Nephron (organoid): ENCODE measurements around the gene DNAJC4.

ENCODE experiments used
- H3K27ac Mint-ChIP-seq, 3 experiments: 2 replicates each; pipeline ENCODE4 v1.8.0; 2020; ENCODE audit warnings: mixed read lengths in 3 of 3, mild to moderate bottlenecking in 2 of 3, moderate library complexity in 1 of 3
- H3K27me3 Mint-ChIP-seq: 2 replicates; pipeline ENCODE4 v1.8.0; 2021; ENCODE audit warnings: low read depth, mild to moderate bottlenecking, moderate library complexity, mixed read lengths
- H3K36me3 Mint-ChIP-seq: 2 replicates; pipeline ENCODE4 v1.8.0; 2020; ENCODE audit warnings: low read depth, mixed read lengths
- H3K4me1 Mint-ChIP-seq: 2 replicates; pipeline ENCODE4 v1.8.0; 2020; ENCODE audit warnings: mixed read lengths
- H3K4me3 Mint-ChIP-seq, 3 experiments: 2 replicates each; pipeline ENCODE4 v1.8.0; 2020; ENCODE audit warnings: mild to moderate bottlenecking in 3 of 3, mixed read lengths in 3 of 3, moderate library complexity in 2 of 3
- H3K9me3 Mint-ChIP-seq: 2 replicates; pipeline ENCODE4 v1.8.0; 2020; ENCODE audit warnings: mixed read lengths
- TF ChIP-seq, protein P1 (sequence below), 3 experiments: fragments of 200-600 bp; sonication (generic); IDR thresholded peaks; one replicate each; pipeline ENCODE4 v1.5.0; 2021; ENCODE audit warnings: antibody characterized with exemption in 3 of 3; ENCODE audit not compliant: unreplicated experiment in 3 of 3

Gene DNAJC4

DNA sequence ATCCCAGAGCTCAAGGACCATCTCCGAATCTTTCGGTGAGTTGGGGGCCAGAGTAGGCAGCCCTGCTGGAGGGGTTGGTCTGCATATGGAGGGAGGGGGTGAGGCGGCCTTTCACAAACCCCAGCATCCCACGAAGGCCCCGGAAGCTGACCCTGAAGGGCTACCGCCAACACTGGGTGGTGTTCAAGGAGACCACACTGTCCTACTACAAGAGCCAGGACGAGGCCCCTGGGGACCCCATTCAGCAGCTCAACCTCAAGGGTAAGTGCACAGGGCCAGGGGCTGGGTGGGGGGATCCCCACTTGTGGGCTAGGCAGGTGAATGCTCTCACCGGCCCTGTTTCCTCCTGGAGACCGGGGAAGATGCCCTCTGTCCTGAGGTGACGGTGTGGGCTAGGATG, 10.6 kb upstream of the DNAJC4 start:
- H3K27ac Mint-ChIP-seq, result no peak overlapping the region
- no peaks in the 10 kb centered on the region for H3K4me1 Mint-ChIP-seq
- TF ChIP-seq, protein P1, sequence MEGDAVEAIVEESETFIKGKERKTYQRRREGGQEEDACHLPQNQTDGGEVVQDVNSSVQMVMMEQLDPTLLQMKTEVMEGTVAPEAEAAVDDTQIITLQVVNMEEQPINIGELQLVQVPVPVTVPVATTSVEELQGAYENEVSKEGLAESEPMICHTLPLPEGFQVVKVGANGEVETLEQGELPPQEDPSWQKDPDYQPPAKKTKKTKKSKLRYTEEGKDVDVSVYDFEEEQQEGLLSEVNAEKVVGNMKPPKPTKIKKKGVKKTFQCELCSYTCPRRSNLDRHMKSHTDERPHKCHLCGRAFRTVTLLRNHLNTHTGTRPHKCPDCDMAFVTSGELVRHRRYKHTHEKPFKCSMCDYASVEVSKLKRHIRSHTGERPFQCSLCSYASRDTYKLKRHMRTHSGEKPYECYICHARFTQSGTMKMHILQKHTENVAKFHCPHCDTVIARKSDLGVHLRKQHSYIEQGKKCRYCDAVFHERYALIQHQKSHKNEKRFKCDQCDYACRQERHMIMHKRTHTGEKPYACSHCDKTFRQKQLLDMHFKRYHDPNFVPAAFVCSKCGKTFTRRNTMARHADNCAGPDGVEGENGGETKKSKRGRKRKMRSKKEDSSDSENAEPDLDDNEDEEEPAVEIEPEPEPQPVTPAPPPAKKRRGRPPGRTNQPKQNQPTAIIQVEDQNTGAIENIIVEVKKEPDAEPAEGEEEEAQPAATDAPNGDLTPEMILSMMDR (IDR thresholded peaks at IDR 0.05; ENCODE audit: unreplicated experiment in 3 of 3), result no peak
- H3K36me3 Mint-ChIP-seq, result no peaks in the 10 kb centered on the region
- H3K4me3 Mint-ChIP-seq, result no peak overlapping the region
- H3K9me3 Mint-ChIP-seq, result no peaks in the 10 kb centered on the region
- no peaks in the 10 kb centered on the region for H3K27me3 Mint-ChIP-seq

DNA sequence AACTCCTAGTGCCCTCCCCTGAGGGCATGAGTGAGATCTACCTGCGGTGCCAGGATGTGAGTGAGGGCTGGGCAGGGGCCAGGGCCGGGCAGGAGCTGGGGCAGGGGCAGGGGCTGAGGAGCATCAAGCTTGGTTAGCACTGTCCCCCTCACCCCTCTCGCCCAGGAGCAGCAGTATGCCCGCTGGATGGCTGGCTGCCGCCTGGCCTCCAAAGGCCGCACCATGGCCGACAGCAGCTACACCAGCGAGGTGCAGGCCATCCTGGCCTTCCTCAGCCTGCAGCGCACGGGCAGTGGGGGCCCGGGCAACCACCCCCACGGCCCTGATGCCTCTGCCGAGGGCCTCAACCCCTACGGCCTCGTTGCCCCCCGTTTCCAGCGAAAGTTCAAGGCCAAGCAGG, 10.1 kb upstream of the DNAJC4 start:
- TF ChIP-seq, protein P1 (IDR thresholded peaks at IDR 0.05; ENCODE audit: unreplicated experiment in 3 of 3), result no peak
- Mint-ChIP-seq H3K4me1 (peaks cover 3% of the 10 kb centered on the region), H3K27me3 (no peaks in the 10 kb centered on the region), H3K9me3 (no peaks in the 10 kb centered on the region), H3K36me3 (no peaks in the 10 kb centered on the region), H3K27ac (no peak overlapping the region), H3K4me3 (no peak overlapping the region)

DNA sequence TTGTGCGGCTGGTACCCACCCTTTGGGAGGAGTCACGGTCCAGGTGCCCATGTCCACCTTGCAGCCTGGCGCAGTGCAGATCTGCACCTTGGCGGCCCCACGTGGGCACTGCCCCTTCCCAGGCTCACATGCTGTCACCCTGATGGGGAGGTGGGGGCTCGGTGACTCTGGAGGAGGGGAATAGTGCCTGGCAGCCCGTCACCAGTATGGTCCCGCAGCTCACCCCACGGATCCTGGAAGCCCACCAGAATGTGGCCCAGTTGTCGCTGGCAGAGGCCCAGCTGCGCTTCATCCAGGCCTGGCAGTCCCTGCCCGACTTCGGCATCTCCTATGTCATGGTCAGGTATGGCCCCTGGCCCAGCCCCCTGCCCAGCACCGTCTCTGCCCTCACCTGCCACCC, 9.6 kb upstream of the DNAJC4 start:
- Mint-ChIP-seq H3K4me3 (no peak overlapping the region), H3K27ac (no peak overlapping the region), H3K4me1 (peaks cover 5% of the 10 kb centered on the region), H3K36me3 (no peaks in the 10 kb centered on the region), H3K9me3 (no peaks in the 10 kb centered on the region), H3K27me3 (no peaks in the 10 kb centered on the region)
- TF ChIP-seq, protein P1 (IDR thresholded peaks at IDR 0.05; ENCODE audit: unreplicated experiment in 3 of 3), result no peak

DNA sequence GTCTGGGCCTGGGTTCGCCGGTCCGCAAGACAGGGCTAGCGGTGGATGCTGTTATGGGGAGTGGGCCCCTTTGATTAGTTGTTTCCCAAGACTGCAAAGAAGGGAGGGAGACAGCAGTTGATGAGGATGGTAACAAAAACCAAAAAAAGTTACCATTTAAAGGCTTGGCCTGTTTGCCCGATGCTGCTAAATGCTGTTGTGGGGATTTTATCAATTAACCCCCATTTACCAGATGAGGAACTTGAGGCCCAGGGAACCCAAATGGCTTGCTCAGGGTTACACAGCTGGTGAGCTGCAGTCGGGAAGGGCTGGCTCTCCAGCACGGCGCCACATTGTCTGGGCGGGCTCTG, 7.7 kb upstream of the DNAJC4 start:
- no peaks in the 10 kb centered on the region for H3K9me3 Mint-ChIP-seq
- no peak overlapping the region for H3K4me3 Mint-ChIP-seq
- no peaks in the 10 kb centered on the region for H3K36me3 Mint-ChIP-seq
- peaks cover 13% of the 10 kb centered on the region for H3K4me1 Mint-ChIP-seq
- no peak overlapping the region for H3K27ac Mint-ChIP-seq
- TF ChIP-seq, protein P1 (IDR thresholded peaks at IDR 0.05; ENCODE audit: unreplicated experiment in 3 of 3), result no peak
- H3K27me3 Mint-ChIP-seq, result no peaks in the 10 kb centered on the region

DNA sequence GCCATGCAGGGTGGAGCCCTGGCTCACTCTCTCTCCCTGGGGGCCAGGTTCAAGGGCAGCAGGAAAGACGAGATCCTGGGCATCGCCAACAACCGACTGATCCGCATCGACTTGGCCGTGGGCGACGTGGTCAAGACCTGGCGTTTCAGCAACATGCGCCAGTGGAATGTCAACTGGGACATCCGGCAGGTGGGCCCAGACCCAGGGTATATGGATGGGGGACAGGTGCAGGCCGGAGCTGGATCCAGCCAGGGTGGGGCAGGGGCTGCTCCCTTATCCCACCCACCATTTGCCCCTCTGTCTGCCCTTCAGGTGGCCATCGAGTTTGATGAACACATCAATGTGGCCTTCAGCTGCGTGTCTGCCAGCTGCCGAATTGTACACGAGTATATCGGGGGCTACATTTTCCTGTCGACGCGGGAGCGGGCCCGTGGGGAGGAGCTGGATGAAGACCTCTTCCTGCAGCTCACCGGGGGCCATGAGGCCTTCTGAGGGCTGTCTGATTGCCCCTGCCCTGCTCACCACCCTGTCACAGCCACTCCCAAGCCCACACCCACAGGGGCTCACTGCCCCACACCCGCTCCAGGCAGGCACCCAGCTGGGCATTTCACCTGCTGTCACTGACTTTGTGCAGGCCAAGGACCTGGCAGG, 7.2 kb upstream of the DNAJC4 start:
- H3K4me3 Mint-ChIP-seq, result no peak overlapping the region
- H3K36me3 Mint-ChIP-seq, result no peaks in the 10 kb centered on the region
- TF ChIP-seq, protein P1 (IDR thresholded peaks at IDR 0.05; ENCODE audit: unreplicated experiment in 3 of 3), result no peak
- no peaks in the 10 kb centered on the region for H3K27me3 Mint-ChIP-seq
- no peak overlapping the region for H3K27ac Mint-ChIP-seq
- no peaks in the 10 kb centered on the region for H3K9me3 Mint-ChIP-seq
- peaks cover 15% of the 10 kb centered on the region for H3K4me1 Mint-ChIP-seq

DNA sequence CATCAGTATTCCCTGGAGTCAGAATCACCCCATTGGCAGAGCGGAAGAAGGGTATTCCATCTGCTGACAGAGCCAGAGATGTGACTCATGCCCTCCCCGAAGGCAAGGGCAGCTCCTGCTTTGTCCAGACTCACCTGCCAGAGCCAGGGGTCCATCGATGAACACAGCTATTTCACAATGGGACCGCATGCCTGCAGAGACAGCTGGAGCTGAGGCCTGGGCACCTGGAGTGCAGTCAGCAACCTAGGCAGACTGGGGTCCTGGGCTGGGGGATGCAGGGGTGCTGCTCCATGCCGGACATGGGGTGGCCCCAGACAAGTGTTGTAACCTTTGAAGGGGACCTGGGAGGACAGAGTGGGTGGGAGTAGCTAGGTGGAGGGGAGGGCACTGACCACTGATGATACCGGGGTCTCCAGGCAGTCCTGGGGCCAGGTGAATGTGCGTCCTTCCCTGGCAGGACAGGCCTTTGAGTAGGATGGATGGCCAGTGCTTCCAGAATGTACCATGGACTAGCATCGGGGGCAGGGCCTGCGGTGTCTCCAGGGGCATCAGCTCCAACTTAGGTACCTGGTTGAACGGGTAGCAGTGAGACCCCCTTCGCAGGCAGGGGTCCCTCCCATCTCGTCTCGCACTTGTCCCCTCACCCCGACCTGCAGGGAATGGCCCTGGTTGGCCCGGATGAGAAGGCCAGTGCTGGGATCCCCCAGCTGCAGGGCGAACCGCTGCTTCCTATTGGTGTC, 6.0 kb upstream of the DNAJC4 start:
- TF ChIP-seq, protein P1 (IDR thresholded peaks at IDR 0.05; ENCODE audit: unreplicated experiment in 3 of 3), result no peak
- Mint-ChIP-seq H3K4me1 (peaks cover 15% of the 10 kb centered on the region), H3K36me3 (no peaks in the 10 kb centered on the region), H3K4me3 (peak overlapping the region; percentile 87 to 91 (median 90)), H3K9me3 (no peaks in the 10 kb centered on the region), H3K27me3 (no peaks in the 10 kb centered on the region), H3K27ac (peak overlapping the region in 1 of 3 experiments; percentile 32)
